Ovary (tissue), 9 donors: ENCODE results near the gene INPP5A. TPM values are rescaled to one million over a fixed set of nuclear protein-coding genes. Genes with fewer than 3 reads are reported as not detected.

Experiments used
- DNase-seq, 5 donors: peaks; one replicate each; pipeline ENCODE4 v3.0.0-alpha.2; 2019 to 2020
- H3K27ac ChIP-seq, 2 donors: fragments of 200-600 bp; one replicate each; pipeline versions ENCODE4 v1.5.1 to v1.8.0; 2019 to 2022
- H3K27me3 ChIP-seq: fragments of 200-600 bp; one replicate; pipeline ENCODE4 v1.8.0; 2022
- H3K36me3 ChIP-seq: fragments of 200-600 bp; sonication (generic); one replicate; pipeline ENCODE4 v1.5.1; 2019
- H3K4me1 ChIP-seq: one replicate; pipeline ENCODE4 v1.8.1; 2013; ENCODE audit warnings: mild to moderate bottlenecking, moderate library complexity; ENCODE audit not compliant: insufficient read depth
- H3K4me3 ChIP-seq: fragments of 200-600 bp; sonication (generic); one replicate; pipeline ENCODE4 v1.5.1; 2017
- H3K9me3 ChIP-seq, 2 donors: fragments of 200-600 bp in 1 of 2; sonication (generic) in 1 of 2; one replicate each; pipeline versions ENCODE4 v1.5.1 to v1.8.1; 2013 to 2019; ENCODE audit warnings: mild to moderate bottlenecking in 1 of 2, moderate library complexity in 1 of 2
- CTCF ChIP-seq, 3 donors: fragments of 450-650 bp in 2 of 3; fragments of 200-600 bp in 1 of 3; IDR thresholded peaks; one replicate each; pipeline versions ENCODE4 v1.5.1 to v1.8.0; 2016 to 2022; ENCODE audit warnings: antibody characterized with exemption in 3 of 3, mild to moderate bottlenecking in 1 of 3
- EP300 ChIP-seq: sonication (generic); formaldehyde crosslinking; IDR thresholded peaks from one replicate; pipeline ENCODE4 v1.6.1; 2017; ENCODE audit warnings: antibody characterized with exemption
- POLR2A ChIP-seq: fragments of 450-650 bp; IDR thresholded peaks from one replicate; pipeline ENCODE4 v1.6.1; 2017; ENCODE audit warnings: antibody characterized with exemption, mild to moderate bottlenecking, moderate library complexity
- WGBS, 3 donors: extraction: QIAGEN DNeasy Blood & Tissue Kit in 1 of 3; methylation state at CpG; one replicate each; pipeline versions ENCODE4 v1.1.5 to v1.1.7; 2013 to 2017; 5-methylcytosine and 5-hydroxymethylcytosine counted together
- intact Hi-C, 4 donors: fragments of 100-400 bp; cut with DNase I; formaldehyde crosslinking; loops; one replicate each; pipeline versions ENCODE4 v1.11.0 to v1.15.1; 2022 to 2023
- polyA plus RNA-seq, 2 donors: library from polyadenylated mRNA; stranded (reverse); fragments of 200-250 nt in 1 of 2; fragments of 350-450 nt in 1 of 2; fragmentation: Illumina TruSeq in 1 of 2; extraction: RNeasy Lipid Tissue Mini Kit (QIAGEN cat#74804) in 1 of 2; gene quantifications; one replicate each; pipeline ENCODE4 v1.2.3, GENCODE V29; 2013 to 2014
- total RNA-seq, 7 donors: library from RNA; depleted of rRNA in 2 of 7; stranded (reverse); fragments of >200 nt in 2 of 7; fragmentation: NEBNext Ultra II Directional in 3 of 7; extraction: Animal tissue kit (Norgen Biotek cat#: 25700) in 3 of 7; gene quantifications; one replicate each; pipeline versions ENCODE4 v1.1.0 to v1.2.4, GENCODE V29; 2016 to 2023
- donor health status: DM: no; HTN: no; CAD: no; lungs with moderate emphysema.
- donor health status: DM: no; HTN: no; CAD: no.
- donor health status: Bipolar disorder and iron deficiency.
- donor health status: DM: yes; HTN: yes; CAD: no.
- donor health status: DM: no; HTN: no; CAD: no.
- donor health status: DM: yes; HTN: yes; CAD: no.

INPP5A gene
- total and polyA plus RNA-seq, 9 donors, result 19.8 to 41.2 (median 35.3) TPM

- peak in 1 of 5 donors; percentile 19 for DNase-seq
- no peaks in the 10 kb centered on the region for H3K36me3 ChIP-seq
- H3K27ac ChIP-seq, result no peak overlapping the region
- no peak overlapping the region for H3K4me3 ChIP-seq
- H3K9me3 ChIP-seq, result no peaks in the 10 kb centered on the region
- H3K4me1 ChIP-seq, result peaks cover 11% of the 10 kb centered on the region
- TF ChIP-seq EP300 (no peak), POLR2A (no peak), CTCF (IDR thresholded peaks at IDR 0.05) (no peak)
- intact Hi-C loops, result no loop called here
- no peaks in the 10 kb centered on the region for H3K27me3 ChIP-seq
- WGBS, 3 donors, result 86 to 87% (median 86%) methylated on average over 33 of the region's 33 CpGs
These were observed 20.3 kb downstream of the INPP5A start for GRCh38 chr10:132557696-132558515.

DNA sequence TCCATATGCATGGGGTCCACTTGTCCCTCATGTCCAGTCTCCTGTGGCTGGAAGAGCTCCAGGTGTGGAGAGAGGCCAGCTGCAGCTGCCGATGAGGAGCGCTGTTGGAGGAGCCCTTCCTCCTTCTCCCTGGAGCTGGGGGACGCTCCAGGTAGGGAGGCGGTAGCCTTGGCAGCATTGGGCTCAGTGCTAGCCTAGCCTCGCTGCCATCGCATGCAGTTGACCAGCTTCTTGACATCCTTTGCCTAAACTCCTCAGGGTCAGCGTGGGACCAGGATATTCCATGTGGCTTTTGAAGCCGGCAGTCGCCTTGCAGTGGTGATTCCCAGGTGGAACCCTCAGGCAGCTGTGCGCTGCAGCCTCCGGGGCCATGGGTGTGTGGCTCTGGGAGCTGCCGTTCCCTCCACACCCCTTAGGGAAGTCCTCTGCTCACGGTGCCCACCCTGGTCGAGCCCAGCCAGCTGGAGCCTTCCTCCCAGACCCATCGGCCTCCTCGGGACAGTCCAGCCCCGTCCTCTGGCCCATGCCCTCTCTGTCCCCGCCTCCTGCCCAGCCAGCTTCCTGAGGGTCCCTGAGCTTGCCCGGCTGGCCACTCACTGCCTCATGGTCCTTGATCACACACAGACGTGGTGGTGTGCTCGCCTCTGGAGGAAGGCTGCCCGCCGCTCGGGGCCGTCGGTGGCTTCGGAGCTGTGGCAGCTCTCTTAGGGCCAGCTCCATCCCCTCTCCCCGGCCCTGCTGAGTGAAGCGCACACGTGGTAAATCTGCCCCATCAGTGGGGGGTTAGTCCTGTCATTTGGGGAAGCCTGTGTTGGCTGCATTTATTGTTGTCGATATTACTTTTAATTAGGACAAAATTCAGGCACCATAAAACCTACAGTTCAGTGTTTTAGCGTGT is 21.2 kb downstream of the INPP5A start:
- Histone ChIP-seq H3K27me3 (no peaks in the 10 kb centered on the region), H3K27ac (no peak overlapping the region), H3K36me3 (no peaks in the 10 kb centered on the region), H3K4me3 (no peak overlapping the region), H3K9me3 (no peaks in the 10 kb centered on the region), H3K4me1 (peaks cover 13% of the 10 kb centered on the region)
- TF ChIP-seq EP300 (no peak), POLR2A (no peak)
- WGBS, 3 donors, result 86 to 90% (median 88%) methylated on average over 29 to 32 of the region's 32 CpGs
- intact Hi-C loops, result no loop called here
- DNase-seq, result peak in 1 of 5 donors; percentile 10

- no peak for DNase-seq
- H3K27me3 ChIP-seq, result no peaks in the 10 kb centered on the region
- peaks cover 11% of the 10 kb centered on the region for H3K4me1 ChIP-seq
- H3K9me3 ChIP-seq, result no peaks in the 10 kb centered on the region
- no peak overlapping the region for H3K27ac ChIP-seq
- intact Hi-C loops, result no loop called here
- no peak for TF ChIP-seq CTCF (IDR thresholded peaks at IDR 0.05)
- no peak for TF ChIP-seq EP300
- no peak for TF ChIP-seq POLR2A
- no peak overlapping the region for H3K4me3 ChIP-seq
- WGBS, 3 donors, result 88 to 90% (median 90%) methylated on average over 11 of the region's 11 CpGs
- no peaks in the 10 kb centered on the region for H3K36me3 ChIP-seq
These were observed 22.0 kb downstream of the INPP5A start for GRCh38 chr10:132559538-132559937.

DNA sequence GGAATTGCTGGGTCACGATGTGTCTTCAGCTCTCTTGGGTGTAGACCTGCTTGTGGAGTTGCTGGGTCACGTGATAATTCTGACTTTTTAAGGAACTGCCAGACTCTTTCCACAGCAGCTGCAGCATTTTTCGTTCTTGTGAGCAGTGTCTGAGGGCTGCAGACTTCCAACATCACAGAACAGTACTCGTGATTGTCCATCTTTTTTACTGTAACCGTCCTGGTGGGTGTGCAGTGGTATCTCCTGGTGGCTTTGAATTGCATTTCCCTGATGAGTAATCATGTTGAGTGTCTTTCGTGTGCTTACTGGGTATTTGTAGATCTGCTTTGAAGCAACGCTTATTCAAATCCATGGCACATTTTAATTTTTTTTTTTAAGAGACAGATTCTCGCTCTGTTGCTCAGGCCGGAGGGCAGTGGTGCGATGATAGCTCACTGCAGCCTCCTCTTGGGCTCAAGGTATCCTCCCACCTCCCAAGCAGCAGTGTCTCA is 22.7 kb downstream of the INPP5A start:
- WGBS, 3 donors, result 33 to 41% (median 40%) methylated on average over 10 of the region's 10 CpGs
- peak in 1 of 5 donors; percentile 16 for DNase-seq
- peaks cover 12% of the 10 kb centered on the region for H3K4me1 ChIP-seq

More for the DNA sequence above, 22.7 kb downstream of the INPP5A start:
- TF ChIP-seq CTCF (IDR thresholded peaks at IDR 0.05) (no peak), POLR2A (no peak), EP300 (no peak)
- intact Hi-C loops, result no loop called here
- Histone ChIP-seq H3K9me3 (no peaks in the 10 kb centered on the region), H3K27ac (no peak overlapping the region), H3K27me3 (no peaks in the 10 kb centered on the region), H3K4me3 (no peak overlapping the region), H3K36me3 (no peaks in the 10 kb centered on the region)
